ENCODE results near the gene ZCCHC7. TPM values are rescaled to one million over a fixed set of nuclear protein-coding genes. Genes with fewer than 3 reads are reported as not detected.

ZCCHC7 gene
- total RNA-seq, 1 experiment from 2014 or later: 27.9 TPM

GRCh38 chr9:37273595-37273994 is 153.2 kb downstream of the ZCCHC7 start:
- no peaks in the 10 kb centered on the region for H3K4me1 ChIP-seq (ENCODE audit: insufficient read depth, low read length, poor library complexity, severe bottlenecking)
- no peak overlapping the region for H3K4me3 ChIP-seq (ENCODE audit: low read depth, low read length, poor library complexity, severe bottlenecking)
- intact Hi-C loops (cut with micrococcal nuclease; ENCODE audit: unreplicated experiment): no loop called here
- no peaks in the 10 kb centered on the region for H3K36me3 ChIP-seq (ENCODE audit: insufficient read depth, low read length, poor library complexity, severe bottlenecking)
- H3K27me3 ChIP-seq (replicated peaks; ENCODE audit: insufficient read depth, low read depth, low read length, poor library complexity): no peaks in the 10 kb centered on the region
- no peak for DNase-seq (ENCODE audit: low spot score)
- H3K27ac ChIP-seq (ENCODE audit: low read depth, low read length, poor library complexity, severe bottlenecking): no peak overlapping the region
- ChIA-PET POLR2A (ENCODE audit: low non-redundant PET) (no interaction called here), CTCF (no interaction called here)
- TF ChIP-seq EZH2 (IDR thresholded peaks at IDR 0.05; ENCODE audit: borderline replicate concordance, low read depth, low read length, poor library complexity, severe bottlenecking) (no peak), CTCF (conservative IDR thresholded peaks at IDR 0.05; ENCODE audit: low read depth, low read length) (no peak)
- peaks cover 10% of the 10 kb centered on the region for H3K9me3 ChIP-seq (ENCODE audit: low read depth, low read length, poor library complexity, severe bottlenecking)
- BruUV-seq (replicated peaks): no TSS peak

GRCh38 chr9:37281541-37281940 is 161.2 kb downstream of the ZCCHC7 start:
- DNase-seq (ENCODE audit: low spot score): no peak
- TF ChIP-seq CTCF (conservative IDR thresholded peaks at IDR 0.05; ENCODE audit: low read depth, low read length) (no peak), EZH2 (IDR thresholded peaks at IDR 0.05; ENCODE audit: borderline replicate concordance, low read depth, low read length, poor library complexity, severe bottlenecking) (no peak)
- Histone ChIP-seq H3K9me3 (ENCODE audit: low read depth, low read length, poor library complexity, severe bottlenecking) (no peaks in the 10 kb centered on the region), H3K4me3 (ENCODE audit: low read depth, low read length, poor library complexity, severe bottlenecking) (no peak overlapping the region), H3K27ac (ENCODE audit: low read depth, low read length, poor library complexity, severe bottlenecking) (no peak overlapping the region), H3K4me1 (ENCODE audit: insufficient read depth, low read length, poor library complexity, severe bottlenecking) (peaks cover 21% of the 10 kb centered on the region), H3K36me3 (ENCODE audit: insufficient read depth, low read length, poor library complexity, severe bottlenecking) (no peaks in the 10 kb centered on the region), H3K27me3 (replicated peaks; ENCODE audit: insufficient read depth, low read depth, low read length, poor library complexity) (no peaks in the 10 kb centered on the region)
- ChIA-PET CTCF (no interaction called here), POLR2A (ENCODE audit: low non-redundant PET) (no interaction called here)
- BruUV-seq (replicated peaks): no TSS peak
- intact Hi-C loops (cut with micrococcal nuclease; ENCODE audit: unreplicated experiment): no loop called here

- ChIA-PET CTCF (no interaction called here), POLR2A (ENCODE audit: low non-redundant PET) (no interaction called here)
- intact Hi-C loops (cut with micrococcal nuclease; ENCODE audit: unreplicated experiment): no loop called here
- no TSS peak for BruUV-seq (replicated peaks)
- TF ChIP-seq CTCF (conservative IDR thresholded peaks at IDR 0.05; ENCODE audit: low read depth, low read length) (no peak), EZH2 (IDR thresholded peaks at IDR 0.05; ENCODE audit: borderline replicate concordance, low read depth, low read length, poor library complexity, severe bottlenecking) (no peak)
- Histone ChIP-seq H3K9me3 (ENCODE audit: low read depth, low read length, poor library complexity, severe bottlenecking) (no peaks in the 10 kb centered on the region), H3K27ac (ENCODE audit: low read depth, low read length, poor library complexity, severe bottlenecking) (peak overlapping the region; percentile 69), H3K4me1 (ENCODE audit: insufficient read depth, low read length, poor library complexity, severe bottlenecking) (peaks cover 21% of the 10 kb centered on the region), H3K27me3 (replicated peaks; ENCODE audit: insufficient read depth, low read depth, low read length, poor library complexity) (no peaks in the 10 kb centered on the region), H3K36me3 (ENCODE audit: insufficient read depth, low read length, poor library complexity, severe bottlenecking) (no peaks in the 10 kb centered on the region), H3K4me3 (ENCODE audit: low read depth, low read length, poor library complexity, severe bottlenecking) (no peak overlapping the region)
- no peak for DNase-seq (ENCODE audit: low spot score)
These were observed 163.5 kb downstream of the ZCCHC7 start for GRCh38 chr9:37283730-37284325.

All from A673 (cell line).